ENCODE measurements around the gene UBFD1.

- TF ChIP-seq CTCF (IDR thresholded peaks at IDR 0.05) = no peak
- TF ChIP-seq POLR2A (IDR thresholded peaks at IDR 0.05) = no peak
These were observed 48.1 kb upstream of the UBFD1 start for GRCh38 chr16:23509441-23509754.
